Fibroblast of the conjunctiva (primary cell): ENCODE results near the gene FHL2.
"Not testable (repeated sequence)": the region's sequence is repeated elsewhere in the genome, so short reads cannot be mapped to it uniquely, and the experiment has no call there.

Experiments
- DNase-seq: peaks from one replicate; pipeline ENCODE4 v3.0.0-alpha.2; 2010; ENCODE audit warnings: low read depth

FHL2 gene

GRCh38 chr2:105337122-105338019 lies 61.5 kb downstream of the FHL2 start, which contains the start of gene C2orf49:
TSS of gene C2orf49 (plus strand) at chr2:105337540. CDS start at chr2:105337588, 48 bp downstream.
- peak; percentile 47 for DNase-seq

GRCh38 chr2:105336786-105337121 lies 62.1 kb downstream of the FHL2 start:
- DNase-seq = no peak

GRCh38 chr2:105335469-105335868 lies 63.4 kb downstream of the FHL2 start:
- no peak for DNase-seq

DNA sequence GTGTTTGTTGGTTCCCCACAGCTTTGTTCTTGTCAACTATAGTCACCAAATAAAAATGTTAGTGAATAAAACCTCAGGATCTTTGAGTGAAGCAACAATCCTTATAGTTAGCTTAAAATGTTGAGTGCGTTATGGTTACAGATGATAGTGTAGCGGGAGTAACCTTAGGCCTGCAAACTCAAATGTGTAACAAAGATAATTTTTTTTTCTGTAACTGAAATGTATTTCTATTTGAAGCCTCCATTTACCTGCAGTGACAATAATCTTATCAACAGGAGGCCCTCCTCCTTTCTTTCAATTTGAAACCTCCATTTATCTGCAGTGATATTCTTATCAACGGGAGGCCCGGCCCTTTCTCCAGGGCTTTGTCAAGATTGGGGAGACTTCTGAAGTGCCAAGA lies 64.6 kb downstream of the FHL2 start:
- no peak for DNase-seq

- no peak for DNase-seq
These were observed 68.0 kb downstream of the FHL2 start for GRCh38 chr2:105330681-105331375.

GRCh38 chr2:105329561-105330495 lies 69.0 kb downstream of the FHL2 start, which contains the start of gene TGFBRAP1:
TSS of gene TGFBRAP1 (minus strand) at chr2:105329735. CDS start at chr2:105308301, 21,434 bp downstream.
- no peak for DNase-seq

DNA sequence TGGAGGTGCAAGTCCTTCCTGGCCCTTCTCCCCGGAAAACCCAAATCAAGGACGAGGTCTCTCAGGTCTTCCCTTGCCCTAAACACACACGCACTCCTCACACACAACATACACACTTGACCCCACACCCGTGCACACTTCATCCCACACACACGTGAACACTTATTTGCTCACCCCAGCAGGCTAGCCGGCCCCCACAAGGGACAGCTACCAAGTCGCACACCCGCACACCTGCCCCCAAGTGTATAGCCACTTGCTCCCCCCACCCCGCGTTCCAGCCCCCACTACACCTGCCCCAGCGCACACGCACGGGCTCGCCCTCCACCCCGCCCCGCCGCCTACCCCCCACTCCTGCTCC lies 69.7 kb downstream of the FHL2 start:
- no peak for DNase-seq

- DNase-seq = no peak
These were observed 70.3 kb downstream of the FHL2 start for GRCh38 chr2:105328281-105329196.

GRCh38 chr2:105327690-105328089 lies 71.2 kb downstream of the FHL2 start:
- DNase-seq = no peak

DNA sequence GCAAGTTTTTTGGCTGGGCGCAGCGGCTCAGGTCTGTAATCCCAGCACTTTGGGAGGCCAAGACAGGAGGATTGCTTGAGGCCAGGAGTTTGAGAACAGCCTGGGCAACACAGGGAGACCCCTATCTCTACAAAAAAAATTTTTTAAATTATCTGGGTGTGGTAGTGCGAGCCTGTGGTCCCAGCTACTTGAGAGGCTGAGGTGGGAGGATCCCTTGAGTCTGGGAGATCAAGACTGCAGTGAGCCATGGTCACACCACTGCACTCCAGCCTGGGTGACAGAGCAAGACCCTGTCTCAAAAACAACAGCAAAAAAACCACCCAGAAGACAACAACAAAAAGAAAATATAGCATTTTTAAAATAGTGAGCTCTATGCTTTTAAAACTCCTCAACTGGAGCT lies 71.6 kb downstream of the FHL2 start:
- not testable (repeated sequence) for DNase-seq

DNA sequence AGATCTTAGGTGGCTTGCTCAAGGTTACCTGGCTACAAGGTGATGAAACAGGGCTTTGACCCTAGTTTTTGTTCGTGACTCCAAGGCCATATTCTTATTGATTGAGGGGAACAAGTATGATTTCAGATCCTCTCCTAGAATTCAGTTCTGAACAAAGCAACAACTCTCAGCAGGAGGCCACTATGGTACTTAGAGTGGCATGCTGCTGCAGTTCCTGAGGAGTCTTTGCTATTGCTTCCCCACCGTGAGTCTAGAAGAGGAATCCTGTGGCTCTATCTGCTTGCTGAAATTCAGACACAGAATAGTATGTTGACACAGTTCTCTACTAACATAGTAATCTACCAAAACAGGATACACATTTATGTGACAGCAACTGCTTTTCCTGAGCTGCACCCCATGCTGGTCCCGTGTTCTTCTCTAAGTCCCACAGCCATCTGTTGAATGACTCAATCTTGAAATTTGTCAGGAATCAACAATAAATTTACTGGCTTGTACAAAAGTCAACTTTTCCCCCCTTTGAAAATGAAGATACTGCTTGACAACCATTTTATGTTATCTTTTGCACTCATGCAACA lies 73.4 kb downstream of the FHL2 start:
- no peak for DNase-seq

- no peak for DNase-seq
These were observed 74.1 kb downstream of the FHL2 start for GRCh38 chr2:105324732-105325131.

- no peak for DNase-seq
These were observed 74.8 kb downstream of the FHL2 start for GRCh38 chr2:105324101-105324500.

- DNase-seq = no peak
These were observed 75.7 kb downstream of the FHL2 start for GRCh38 chr2:105323111-105323510.

- no peak for DNase-seq
These were observed 76.8 kb downstream of the FHL2 start for GRCh38 chr2:105321875-105322646.

DNA sequence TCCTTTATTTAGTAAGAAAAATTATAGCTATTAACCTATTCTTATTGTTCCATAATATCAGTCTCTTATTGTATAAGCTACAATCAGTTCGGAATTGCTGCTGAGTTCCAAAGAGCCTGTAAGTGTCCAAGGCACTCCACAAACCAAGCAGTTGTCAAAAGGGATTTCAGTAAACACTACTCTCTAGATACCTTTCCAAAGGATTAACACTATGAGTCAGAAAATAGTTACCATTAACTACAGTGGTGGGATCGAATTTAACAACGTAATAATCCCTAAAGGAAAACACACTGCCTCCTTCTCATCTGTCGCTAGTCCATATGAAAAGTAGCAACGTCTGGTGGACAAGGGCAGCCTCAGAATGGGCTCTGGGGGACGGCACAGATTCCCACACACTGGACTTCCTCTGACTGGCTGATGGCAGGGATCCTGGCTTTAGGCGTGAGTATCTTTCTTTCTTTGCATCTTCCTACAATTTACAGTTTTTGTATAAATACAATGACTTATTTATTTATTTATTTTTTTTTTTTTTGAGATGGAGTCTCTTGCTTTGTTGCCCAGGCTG lies 78.1 kb downstream of the FHL2 start:
- no peak for DNase-seq

DNA sequence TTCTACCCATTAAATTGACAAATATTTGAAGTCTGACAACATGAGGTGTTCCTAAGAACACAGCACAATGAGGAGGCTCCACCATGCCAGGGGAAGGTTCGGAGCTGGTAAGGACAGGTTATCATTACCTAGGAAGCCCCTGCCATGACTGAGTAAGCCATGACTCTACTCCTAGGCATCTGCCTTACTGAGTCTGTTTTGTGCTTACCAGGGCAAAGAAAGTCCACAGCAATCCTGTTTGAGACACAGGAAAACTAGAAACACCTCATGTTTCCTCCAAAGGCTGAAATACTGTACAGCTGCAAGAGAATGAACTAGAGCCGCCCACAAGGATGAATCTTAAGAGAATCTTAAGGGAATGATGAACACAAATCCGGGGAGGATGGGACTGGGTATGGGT lies 80.9 kb downstream of the FHL2 start:
- no peak for DNase-seq

GRCh38 chr2:105315314-105315713 lies 83.5 kb downstream of the FHL2 start:
- no peak for DNase-seq

- DNase-seq = no peak
These were observed 85.0 kb downstream of the FHL2 start for GRCh38 chr2:105313877-105314276.
